H9 (cell line): ENCODE data around the gene CORO1C. TPM values are rescaled to one million over a fixed set of nuclear protein-coding genes. Genes with fewer than 3 reads are reported as not detected.

Source experiments
- DNase-seq: peaks from one replicate; pipeline ENCODE4 v3.0.0-alpha.2; 2017
- H2AFZ ChIP-seq: one replicate; pipeline ENCODE4 v1.6.1; 2013; ENCODE audit warnings: mild to moderate bottlenecking, low read length, control low read depth, moderate library complexity
- H2AK5ac ChIP-seq: 2 replicates; pipeline ENCODE4 v1.6.1; 2013; ENCODE audit warnings: low read length, control low read depth, mixed read lengths; ENCODE audit not compliant: insufficient read length
- H2BK120ac ChIP-seq: one replicate; pipeline ENCODE4 v1.6.1; 2013; ENCODE audit warnings: low read depth, mild to moderate bottlenecking, low read length, control low read depth, inconsistent platforms; ENCODE audit not compliant: poor library complexity, severe bottlenecking
- H2BK12ac ChIP-seq: 2 replicates; pipeline ENCODE4 v1.6.1; 2013; ENCODE audit warnings: low read length, control low read depth, mixed read lengths, low read depth; ENCODE audit not compliant: insufficient read length
- H2BK15ac ChIP-seq: 2 replicates; pipeline ENCODE4 v1.6.1; 2013; ENCODE audit warnings: low read depth, low read length, control low read depth
- H2BK20ac ChIP-seq: one replicate; pipeline ENCODE4 v1.6.1; 2013; ENCODE audit warnings: low read depth, mild to moderate bottlenecking, low read length, control low read depth, inconsistent platforms; ENCODE audit not compliant: poor library complexity, severe bottlenecking
- H2BK5ac ChIP-seq: 2 replicates; pipeline ENCODE4 v1.6.1; 2013; ENCODE audit warnings: low read length, control low read depth, mixed read lengths; ENCODE audit not compliant: insufficient read length
- H3K14ac ChIP-seq: 2 replicates; pipeline ENCODE4 v1.6.1; 2013; ENCODE audit warnings: low read length, control low read depth; ENCODE audit not compliant: insufficient read depth
- H3K18ac ChIP-seq: 2 replicates; pipeline ENCODE4 v1.6.1; 2013; ENCODE audit warnings: low read depth, mild to moderate bottlenecking, mixed read lengths, low read length, control low read depth; ENCODE audit not compliant: insufficient read length
- H3K23ac ChIP-seq: 2 replicates; pipeline ENCODE4 v1.6.1; 2013; ENCODE audit warnings: low read length, control low read depth, mixed read lengths, low read depth; ENCODE audit not compliant: insufficient read length
- H3K23me2 ChIP-seq: 2 replicates; pipeline ENCODE4 v1.6.1; 2013; ENCODE audit warnings: low read depth, mild to moderate bottlenecking, mixed read lengths, low read length, control low read depth; ENCODE audit not compliant: insufficient read length, poor library complexity, severe bottlenecking
- H3K27ac ChIP-seq: 2 replicates; pipeline ENCODE4 v1.5.1; 2013; ENCODE audit warnings: low read length, control low read depth, mixed read lengths, low read depth; ENCODE audit not compliant: insufficient read length
- H3K27me3 ChIP-seq: 2 replicates; pipeline ENCODE4 v1.6.1; 2013; ENCODE audit warnings: low read length, control low read depth, inconsistent platforms; ENCODE audit not compliant: insufficient read depth
- H3K4ac ChIP-seq: 2 replicates; pipeline ENCODE4 v1.6.1; 2013; ENCODE audit warnings: low read depth, mild to moderate bottlenecking, control low read depth, inconsistent platforms, low read length, moderate library complexity
- H3K4me1 ChIP-seq: 2 replicates; pipeline ENCODE4 v1.6.1; 2013; ENCODE audit warnings: low read length, control low read depth, inconsistent platforms; ENCODE audit not compliant: insufficient read depth
- H3K4me2 ChIP-seq: 2 replicates; pipeline ENCODE4 v1.6.1; 2013; ENCODE audit warnings: low read length, control low read depth, mixed read lengths; ENCODE audit not compliant: insufficient read length, insufficient read depth
- H3K56ac ChIP-seq: 2 replicates; pipeline ENCODE4 v1.6.1; 2013; ENCODE audit warnings: low read depth, mild to moderate bottlenecking, mixed read lengths, low read length, control low read depth; ENCODE audit not compliant: insufficient read length
- H3K79me1 ChIP-seq: 2 replicates; pipeline ENCODE4 v1.6.1; 2013; ENCODE audit warnings: low read depth, mild to moderate bottlenecking, moderate library complexity, low read length, control low read depth, inconsistent platforms; ENCODE audit not compliant: insufficient read depth, poor library complexity, severe bottlenecking
- H3K79me2 ChIP-seq: 2 replicates; pipeline ENCODE4 v1.6.1; 2013; ENCODE audit warnings: low read length, control low read depth, inconsistent platforms; ENCODE audit not compliant: insufficient read depth
- H3K9ac ChIP-seq: 2 replicates; pipeline ENCODE4 v1.6.1; 2013; ENCODE audit warnings: low read length, control low read depth, mixed read lengths; ENCODE audit not compliant: insufficient read length; ENCODE audit errors: extremely low read depth
- H3K9me3 ChIP-seq: one replicate; pipeline ENCODE4 v1.6.1; 2013; ENCODE audit warnings: low read depth, low read length, inconsistent platforms; ENCODE audit not compliant: control insufficient read depth
- H3T11ph ChIP-seq: one replicate; pipeline ENCODE4 v1.6.1; 2013; ENCODE audit warnings: mild to moderate bottlenecking, low read length, control low read depth, inconsistent platforms
- H4K20me1 ChIP-seq: one replicate; pipeline ENCODE4 v1.6.1; 2013; ENCODE audit not compliant: control insufficient read depth, insufficient read length, insufficient read depth
- H4K5ac ChIP-seq: 2 replicates; pipeline ENCODE4 v1.6.1; 2013; ENCODE audit warnings: low read depth, mild to moderate bottlenecking, mixed read lengths, low read length, control low read depth; ENCODE audit not compliant: insufficient read length
- H4K8ac ChIP-seq: replicated peaks from 2 replicates; pipeline ENCODE4 v1.6.1; 2013; ENCODE audit warnings: low read length, control low read depth, mixed read lengths, low read depth; ENCODE audit not compliant: insufficient read length
- H4K91ac ChIP-seq: 2 replicates; pipeline ENCODE4 v1.6.1; 2013; ENCODE audit warnings: low read depth, mild to moderate bottlenecking, moderate library complexity, mixed read lengths, low read length, control low read depth; ENCODE audit not compliant: insufficient read length
- H3K27ac Mint-ChIP-seq, 3 experiments: 2 replicates in 2 of 3; 3 replicates in 1 of 3; pipeline ENCODE4 v1.8.0; 2020 to 2021; ENCODE audit warnings: mixed read lengths in 3 of 3, mild to moderate bottlenecking in 1 of 3, moderate library complexity in 1 of 3
- H3K27me3 Mint-ChIP-seq: 2 replicates; pipeline ENCODE4 v1.8.0; 2021; ENCODE audit warnings: low read depth, mild to moderate bottlenecking, moderate library complexity, mixed read lengths
- H3K36me3 Mint-ChIP-seq, 3 experiments: 2 replicates in 2 of 3; 3 replicates in 1 of 3; pipeline ENCODE4 v1.8.0; 2020 to 2021; ENCODE audit warnings: low read depth in 3 of 3, mixed read lengths in 3 of 3; ENCODE audit not compliant: insufficient read depth in 1 of 3
- H3K4me1 Mint-ChIP-seq, 2 experiments: 2 replicates each; pipeline ENCODE4 v1.8.0; 2020; ENCODE audit warnings: mixed read lengths in 2 of 2
- H3K4me3 Mint-ChIP-seq, 2 experiments: 2 replicates in 1 of 2; 3 replicates in 1 of 2; pipeline ENCODE4 v1.8.0; 2020 to 2021; ENCODE audit warnings: mild to moderate bottlenecking in 2 of 2, mixed read lengths in 2 of 2, moderate library complexity in 1 of 2
- H3K9me3 Mint-ChIP-seq, 2 experiments: 2 replicates in 1 of 2; 3 replicates in 1 of 2; pipeline ENCODE4 v1.8.0; 2020; ENCODE audit warnings: mild to moderate bottlenecking in 2 of 2, mixed read lengths in 2 of 2, moderate library complexity in 1 of 2
- WGBS: extraction: QIAGEN DNeasy Blood & Tissue Kit; methylation state at CpG from one replicate; pipeline ENCODE4 v1.1.7; 2013; ENCODE audit warnings: missing lambda C conversion rate, low lambda C conversion rate, mixed read lengths; ENCODE audit not compliant: insufficient read length; ENCODE audit errors: extremely low coverage; 5-methylcytosine and 5-hydroxymethylcytosine counted together
- total RNA-seq: library from RNA; stranded (reverse); gene quantifications from 2 replicates; pipeline ENCODE4 v1.2.1, GENCODE V29; 2021
- TF ChIP-seq, protein P1 (sequence below): fragments of 200-600 bp; sonication (generic); conservative IDR thresholded peaks from 3 replicates; pipeline ENCODE4 v1.8.0; 2021; ENCODE audit warnings: antibody characterized with exemption, mild to moderate bottlenecking

CORO1C gene
- total RNA-seq, 1 experiment from 2014 or later = 154 TPM

DNA sequence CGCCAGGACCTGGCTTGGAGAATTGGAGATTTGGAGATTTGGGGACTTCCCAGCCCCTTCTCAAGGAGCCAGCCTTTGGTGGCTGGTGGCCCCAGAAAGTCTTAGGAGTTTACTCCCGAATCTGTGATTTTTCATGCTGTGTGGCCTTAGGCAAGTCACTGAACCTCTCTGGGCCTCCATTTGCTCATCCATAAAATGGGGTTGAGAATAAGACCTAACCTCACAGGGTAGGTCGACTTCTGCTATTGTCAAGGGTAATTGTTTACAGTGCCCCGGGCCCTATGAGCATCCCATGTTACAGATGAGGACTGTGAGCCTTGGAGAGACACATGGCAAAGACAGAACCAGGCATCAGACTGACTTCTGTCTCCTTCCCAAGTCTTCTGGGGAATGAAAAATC lies 117.3 kb downstream of the CORO1C start:
- TF ChIP-seq, protein P1, sequence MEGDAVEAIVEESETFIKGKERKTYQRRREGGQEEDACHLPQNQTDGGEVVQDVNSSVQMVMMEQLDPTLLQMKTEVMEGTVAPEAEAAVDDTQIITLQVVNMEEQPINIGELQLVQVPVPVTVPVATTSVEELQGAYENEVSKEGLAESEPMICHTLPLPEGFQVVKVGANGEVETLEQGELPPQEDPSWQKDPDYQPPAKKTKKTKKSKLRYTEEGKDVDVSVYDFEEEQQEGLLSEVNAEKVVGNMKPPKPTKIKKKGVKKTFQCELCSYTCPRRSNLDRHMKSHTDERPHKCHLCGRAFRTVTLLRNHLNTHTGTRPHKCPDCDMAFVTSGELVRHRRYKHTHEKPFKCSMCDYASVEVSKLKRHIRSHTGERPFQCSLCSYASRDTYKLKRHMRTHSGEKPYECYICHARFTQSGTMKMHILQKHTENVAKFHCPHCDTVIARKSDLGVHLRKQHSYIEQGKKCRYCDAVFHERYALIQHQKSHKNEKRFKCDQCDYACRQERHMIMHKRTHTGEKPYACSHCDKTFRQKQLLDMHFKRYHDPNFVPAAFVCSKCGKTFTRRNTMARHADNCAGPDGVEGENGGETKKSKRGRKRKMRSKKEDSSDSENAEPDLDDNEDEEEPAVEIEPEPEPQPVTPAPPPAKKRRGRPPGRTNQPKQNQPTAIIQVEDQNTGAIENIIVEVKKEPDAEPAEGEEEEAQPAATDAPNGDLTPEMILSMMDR = no peak
- peaks cover 1% of the 10 kb centered on the region; the same call in 1 of the 2 replicates for H3K27me3 Mint-ChIP-seq
- Histone ChIP-seq H4K20me1 (peaks cover 4% of the 10 kb centered on the region), H4K91ac (no peak overlapping the region), H3K9me3 (no peaks in the 10 kb centered on the region), H3K27ac (no peak overlapping the region), H3K79me2 (no peaks in the 10 kb centered on the region), H3K9ac (no peak overlapping the region), H2AFZ (no peak overlapping the region), H4K5ac (no peak overlapping the region), H4K8ac (no peak overlapping the region), H3T11ph (no peak overlapping the region), H2BK5ac (no peak overlapping the region), H3K79me1 (no peaks in the 10 kb centered on the region), H3K18ac (no peak overlapping the region), H3K4ac (no peak overlapping the region), H3K23ac (no peak overlapping the region), H3K56ac (no peak overlapping the region), H3K23me2 (no peaks in the 10 kb centered on the region), H2BK15ac (no peak overlapping the region), H2AK5ac (no peak overlapping the region), H2BK120ac (no peak overlapping the region), H3K14ac (no peak overlapping the region), H2BK12ac (no peak overlapping the region), H2BK20ac (no peak overlapping the region), H3K4me1 (no peaks in the 10 kb centered on the region), H3K27me3 (no peaks in the 10 kb centered on the region), H3K4me2 (no peak overlapping the region)
- H3K36me3 Mint-ChIP-seq = no peaks in the 10 kb centered on the region
- no peak overlapping the region; a peak in 1 of 7 replicates for H3K27ac Mint-ChIP-seq
- DNase-seq = no peak
- H3K4me1 Mint-ChIP-seq = peaks cover 22 to 28% of the 10 kb centered on the region in 2 experiments
- H3K9me3 Mint-ChIP-seq = peaks cover 4 to 5% of the 10 kb centered on the region in 2 experiments; a peak in 1 of 5 replicates
- no peak overlapping the region for H3K4me3 Mint-ChIP-seq
- WGBS = no CpG with 5 or more reads among the region's 4 CpGs
